ENCODE data around the gene HEXA. TPM values are rescaled to one million over a fixed set of nuclear protein-coding genes. Genes with fewer than 3 reads are reported as not detected.

HEXA gene
- polyA plus RNA-seq, 1 donor (not counting 4 experiments of a cell fraction or from before 2014, with no cell fraction given) = 53.5 TPM

DNA sequence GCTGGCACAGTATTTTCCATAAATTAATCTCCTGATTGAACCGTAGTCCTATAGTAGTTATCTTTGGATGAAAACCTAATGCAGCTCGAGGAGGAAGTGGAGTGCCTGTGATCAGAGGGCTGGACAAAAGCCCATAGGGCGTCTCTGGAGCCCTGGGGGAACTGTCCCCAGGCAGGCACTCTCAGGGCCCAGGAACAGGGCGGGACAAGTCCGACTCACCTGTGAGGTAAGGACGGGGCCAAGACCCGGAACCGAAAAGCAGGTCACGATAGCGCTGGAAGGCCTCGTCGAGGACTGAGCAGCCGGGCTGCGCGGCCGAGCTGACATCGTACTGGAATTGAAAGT is 341 bp downstream of the HEXA start:
- H3K4me2 ChIP-seq (ENCODE audit: control insufficient read depth, extremely low read depth, insufficient read depth, low read depth, low read length) = peak overlapping the region; percentile 88
- peaks cover 7% of the 10 kb centered on the region for H3K79me2 ChIP-seq (ENCODE audit: control insufficient read depth, insufficient read depth, low read length)
- peak overlapping the region; percentile 97 for H3K9ac ChIP-seq (ENCODE audit: control insufficient read depth, extremely low read depth, insufficient read depth, low read length)
- no peak for FAIRE-seq
- no peaks in the 10 kb centered on the region for H3K27me3 ChIP-seq (ENCODE audit: control insufficient read depth, extremely low read depth, insufficient read depth, low read length)
- DNase-seq (ENCODE audit: low read depth, low spot score) = no peak
- H3K9me3 ChIP-seq (ENCODE audit: control insufficient read depth, low read depth, low read length) = no peaks in the 10 kb centered on the region
- TF ChIP-seq, protein P1, sequence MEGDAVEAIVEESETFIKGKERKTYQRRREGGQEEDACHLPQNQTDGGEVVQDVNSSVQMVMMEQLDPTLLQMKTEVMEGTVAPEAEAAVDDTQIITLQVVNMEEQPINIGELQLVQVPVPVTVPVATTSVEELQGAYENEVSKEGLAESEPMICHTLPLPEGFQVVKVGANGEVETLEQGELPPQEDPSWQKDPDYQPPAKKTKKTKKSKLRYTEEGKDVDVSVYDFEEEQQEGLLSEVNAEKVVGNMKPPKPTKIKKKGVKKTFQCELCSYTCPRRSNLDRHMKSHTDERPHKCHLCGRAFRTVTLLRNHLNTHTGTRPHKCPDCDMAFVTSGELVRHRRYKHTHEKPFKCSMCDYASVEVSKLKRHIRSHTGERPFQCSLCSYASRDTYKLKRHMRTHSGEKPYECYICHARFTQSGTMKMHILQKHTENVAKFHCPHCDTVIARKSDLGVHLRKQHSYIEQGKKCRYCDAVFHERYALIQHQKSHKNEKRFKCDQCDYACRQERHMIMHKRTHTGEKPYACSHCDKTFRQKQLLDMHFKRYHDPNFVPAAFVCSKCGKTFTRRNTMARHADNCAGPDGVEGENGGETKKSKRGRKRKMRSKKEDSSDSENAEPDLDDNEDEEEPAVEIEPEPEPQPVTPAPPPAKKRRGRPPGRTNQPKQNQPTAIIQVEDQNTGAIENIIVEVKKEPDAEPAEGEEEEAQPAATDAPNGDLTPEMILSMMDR (optimal IDR thresholded peaks at IDR 0.05 in 1 of 3, IDR thresholded peaks at IDR 0.05 in 1 of 3, conservative IDR thresholded peaks at IDR 0.05 in 1 of 3; ENCODE audit: extremely low read depth in 1 of 3, insufficient read depth in 2 of 3, low read length in 3 of 3) = no peak
- no peak for TF ChIP-seq EZH2 (IDR thresholded peaks at IDR 0.05; ENCODE audit: low read length)
- no peaks in the 10 kb centered on the region for H3K9me1 ChIP-seq (ENCODE audit: control insufficient read depth, extremely low read depth, insufficient read depth, low read length)
- no peaks in the 10 kb centered on the region for H4K20me1 ChIP-seq (ENCODE audit: control insufficient read depth, extremely low read depth, insufficient read depth, low read length)
- dilution Hi-C loops (cut with MboI; ENCODE audit: extremely low pct_ligation_motif_present, low sequenced_read_pairs) = no loop called here
- H3K27ac ChIP-seq (ENCODE audit: control insufficient read depth, insufficient read depth, low read length) = peak overlapping the region; percentile 92
- no peaks in the 10 kb centered on the region for H3K36me3 ChIP-seq (ENCODE audit: control insufficient read depth in 2 of 2, extremely low read depth in 1 of 2, insufficient read depth in 2 of 2, low read length in 2 of 2)
- H3K4me1 ChIP-seq (ENCODE audit: control insufficient read depth, extremely low read depth, insufficient read depth, low read length) = peaks cover 16% of the 10 kb centered on the region
- H2AFZ ChIP-seq (ENCODE audit: control insufficient read depth, low read length) = peak overlapping the region; percentile 99
- peak overlapping the region; percentile 41 to 80 (median 76) for H3K4me3 ChIP-seq (ENCODE audit: control insufficient read depth in 2 of 3, extremely low read depth in 1 of 3, insufficient read depth in 2 of 3, low read depth in 1 of 3, low read length in 3 of 3)

DNA sequence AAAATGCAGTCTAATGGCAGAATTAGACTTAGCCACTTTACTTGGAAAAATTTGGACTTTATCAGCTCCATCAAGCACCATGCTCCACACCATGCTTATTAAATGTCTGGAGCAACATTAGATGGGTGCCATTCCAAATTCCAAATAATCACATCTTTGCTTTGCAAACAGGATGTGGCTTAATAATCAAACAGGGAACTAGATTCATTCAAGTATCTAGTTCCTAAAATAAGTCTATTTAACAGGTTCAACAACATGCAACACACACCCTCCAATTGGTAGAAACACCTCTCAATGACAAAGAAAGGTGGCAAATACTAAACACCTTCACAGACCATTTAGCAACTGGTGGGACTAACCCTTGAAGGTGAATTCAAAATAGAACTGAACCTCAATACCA is 3.5 kb downstream of the HEXA start:
- Histone ChIP-seq H3K27ac (ENCODE audit: control insufficient read depth, insufficient read depth, low read length) (no peak overlapping the region), H2AFZ (ENCODE audit: control insufficient read depth, low read length) (no peak overlapping the region), H4K20me1 (ENCODE audit: control insufficient read depth, extremely low read depth, insufficient read depth, low read length) (no peaks in the 10 kb centered on the region), H3K79me2 (ENCODE audit: control insufficient read depth, insufficient read depth, low read length) (peaks cover 7% of the 10 kb centered on the region), H3K9ac (ENCODE audit: control insufficient read depth, extremely low read depth, insufficient read depth, low read length) (no peak overlapping the region), H3K9me1 (ENCODE audit: control insufficient read depth, extremely low read depth, insufficient read depth, low read length) (no peaks in the 10 kb centered on the region), H3K4me2 (ENCODE audit: control insufficient read depth, extremely low read depth, insufficient read depth, low read depth, low read length) (no peak overlapping the region), H3K9me3 (ENCODE audit: control insufficient read depth, low read depth, low read length) (no peaks in the 10 kb centered on the region), H3K36me3 (ENCODE audit: control insufficient read depth in 2 of 2, extremely low read depth in 1 of 2, insufficient read depth in 2 of 2, low read length in 2 of 2) (peaks cover 0 to 4% of the 10 kb centered on the region in 2 experiments), H3K27me3 (ENCODE audit: control insufficient read depth, extremely low read depth, insufficient read depth, low read length) (no peaks in the 10 kb centered on the region), H3K4me3 (ENCODE audit: control insufficient read depth in 2 of 3, extremely low read depth in 1 of 3, insufficient read depth in 2 of 3, low read depth in 1 of 3, low read length in 3 of 3) (no peak overlapping the region), H3K4me1 (ENCODE audit: control insufficient read depth, extremely low read depth, insufficient read depth, low read length) (peaks cover 27% of the 10 kb centered on the region)
- DNase-seq (ENCODE audit: low read depth, low spot score) (no peak), FAIRE-seq (no peak)
- dilution Hi-C loops (cut with MboI; ENCODE audit: extremely low pct_ligation_motif_present, low sequenced_read_pairs) = no loop called here
- TF ChIP-seq EZH2 (IDR thresholded peaks at IDR 0.05; ENCODE audit: low read length) = no peak
- TF ChIP-seq, protein P1 (optimal IDR thresholded peaks at IDR 0.05 in 1 of 3, IDR thresholded peaks at IDR 0.05 in 1 of 3, conservative IDR thresholded peaks at IDR 0.05 in 1 of 3; ENCODE audit: extremely low read depth in 1 of 3, insufficient read depth in 2 of 3, low read length in 3 of 3) = no peak

All from keratinocyte (primary cell).